Esophagus mucosa (tissue), 1 donor: ENCODE measurements around the gene PIF1. TPM values are rescaled to one million over a fixed set of nuclear protein-coding genes. Genes with fewer than 3 reads are reported as not detected.
A peak's percentile ranks its signal among the peaks of the same experiment; 100 is the strongest.

Experiments
- ATAC-seq: fragments of 200-7000 bp; cut with Tn5 transposase; one replicate; pipeline ENCODE4 v1.9.1; 2020
- total RNA-seq: library from RNA; stranded (reverse); gene quantifications from one replicate; pipeline ENCODE4 v1.2.4, GENCODE V29; 2023
- donor health status: DM: yes; HTN: yes; CAD: no.

Gene PIF1
- 6.3 TPM for total RNA-seq

- ATAC-seq, result peak; percentile 97
These were observed at the start of gene PIF1 for GRCh38 chr15:64825431-64826294. PIF1 (minus strand) TSS chr15:64825647; CDS start chr15:64824335, 1,312 bp downstream.

GRCh38 chr15:64870353-64870752 is 44.9 kb upstream of the PIF1 start:
- ATAC-seq, result no peak

- no peak for ATAC-seq
These were observed 44.1 kb upstream of the PIF1 start for GRCh38 chr15:64869501-64869900.

- ATAC-seq, result no peak
These were observed 40.6 kb upstream of the PIF1 start for GRCh38 chr15:64865998-64866520.

- peak; percentile 21 for ATAC-seq
These were observed 39.9 kb upstream of the PIF1 start for GRCh38 chr15:64865126-64865997.

- no peak for ATAC-seq
These were observed 38.6 kb upstream of the PIF1 start for GRCh38 chr15:64864068-64864467.

- no peak for ATAC-seq
These were observed 37.0 kb upstream of the PIF1 start for GRCh38 chr15:64862408-64862807.

- ATAC-seq, result no peak
These were observed 36.5 kb upstream of the PIF1 start for GRCh38 chr15:64861960-64862359.

- ATAC-seq, result no peak
These were observed 35.9 kb upstream of the PIF1 start for GRCh38 chr15:64861331-64861730.

- ATAC-seq, result no peak
These were observed 33.8 kb upstream of the PIF1 start for GRCh38 chr15:64859226-64859625.

- ATAC-seq, result no peak
These were observed 32.7 kb upstream of the PIF1 start for GRCh38 chr15:64858021-64858575.

- ATAC-seq, result peak; percentile 38
These were observed 32.0 kb upstream of the PIF1 start for GRCh38 chr15:64857421-64857820.

- ATAC-seq, result no peak
These were observed 31.1 kb upstream of the PIF1 start for GRCh38 chr15:64856429-64857145.

GRCh38 chr15:64855205-64855975 is 29.9 kb upstream of the PIF1 start:
- peak; percentile 72 for ATAC-seq

- no peak for ATAC-seq
These were observed 29.1 kb upstream of the PIF1 start for GRCh38 chr15:64854526-64854925.

GRCh38 chr15:64854041-64854440 is 28.6 kb upstream of the PIF1 start:
- no peak for ATAC-seq

GRCh38 chr15:64851503-64851840 is 26.0 kb upstream of the PIF1 start:
- ATAC-seq, result no peak

GRCh38 chr15:64850778-64851502 is 25.5 kb upstream of the PIF1 start:
- ATAC-seq, result no peak

GRCh38 chr15:64847876-64848716 is 22.6 kb upstream of the PIF1 start:
- no peak for ATAC-seq

GRCh38 chr15:64847448-64847847 is 22.0 kb upstream of the PIF1 start:
- ATAC-seq, result no peak
